Heart right ventricle (tissue), 16 donors: ENCODE data around the gene SYNDIG1. TPM values are rescaled to one million over a fixed set of nuclear protein-coding genes. Genes with fewer than 3 reads are reported as not detected.

ENCODE experiments used
- ATAC-seq, 8 donors: fragments of 200-7000 bp; cut with Tn5 transposase; one replicate each; pipeline ENCODE4 v1.9.1; 2020; ENCODE audit warnings: mild to moderate bottlenecking in 8 of 8, moderate library complexity in 8 of 8, moderate number of reproducible peaks in 1 of 8
- DNase-seq, 2 donors: peaks; one replicate each; pipeline ENCODE4 v3.0.0-alpha.2; 2020
- H3K27ac ChIP-seq, 10 donors: fragments of 200-600 bp; sonication (generic) in 2 of 10; one replicate each; pipeline versions ENCODE4 v1.5.0 to v1.8.0; 2020 to 2022; ENCODE audit warnings: mild to moderate bottlenecking in 3 of 10
- H3K27me3 ChIP-seq, 7 donors: fragments of 200-600 bp; one replicate each; pipeline ENCODE4 v1.8.0; 2021 to 2022; ENCODE audit warnings: mild to moderate bottlenecking in 2 of 7
- H3K36me3 ChIP-seq, 9 donors: fragments of 200-600 bp; sonication (generic) in 1 of 9; one replicate each; pipeline versions ENCODE4 v1.5.0 to v1.8.0; 2020 to 2022; ENCODE audit warnings: mild to moderate bottlenecking in 2 of 9
- H3K4me1 ChIP-seq, 9 donors: fragments of 200-600 bp; sonication (generic) in 1 of 9; one replicate each; pipeline versions ENCODE4 v1.5.0 to v1.8.0; 2020 to 2022; ENCODE audit warnings: mild to moderate bottlenecking in 4 of 9
- H3K4me3 ChIP-seq, 10 donors: fragments of 200-600 bp; sonication (generic) in 2 of 10; one replicate each; pipeline versions ENCODE4 v1.5.0 to v1.8.0; 2020 to 2022; ENCODE audit warnings: mild to moderate bottlenecking in 7 of 10, moderate library complexity in 2 of 10
- H3K9me3 ChIP-seq, 11 donors: fragments of 200-600 bp in 10 of 11; sonication (generic) in 2 of 11; one replicate each; pipeline versions ENCODE4 v1.5.0 to v1.8.0; 2013 to 2022; ENCODE audit warnings: mild to moderate bottlenecking in 2 of 11, control low read depth in 1 of 11, moderate library complexity in 1 of 11
- WGBS, 2 donors: extraction: QIAGEN DNeasy Blood & Tissue Kit; methylation state at CpG; one replicate each; pipeline ENCODE4 v1.1.7; 2013; ENCODE audit warnings: inconsistent platforms in 1 of 2; 5-methylcytosine and 5-hydroxymethylcytosine counted together
- intact Hi-C, 10 donors: fragments of 100-400 bp; cut with DNase I; formaldehyde crosslinking; loops; one replicate each; pipeline versions ENCODE4 v1.11.1 to v1.14.2; 2022
- polyA plus RNA-seq, 2 donors: library from polyadenylated mRNA; stranded (reverse); fragments of 200-250 nt; gene quantifications; one replicate each; pipeline ENCODE4 v1.2.3, GENCODE V29; 2013
- total RNA-seq, 10 donors: library from RNA; stranded (reverse); fragmentation: NEBNext Ultra II Directional in 3 of 10; extraction: Animal tissue kit (Norgen Biotek cat#: 25700) in 3 of 10; gene quantifications; one replicate each; pipeline versions ENCODE4 v1.2.1 to v1.2.4, GENCODE V29; 2021 to 2023
- TF ChIP-seq, protein P1 (sequence below), 9 donors: fragments of 200-600 bp; sonication (generic) in 2 of 9; IDR thresholded peaks; one replicate each; pipeline versions ENCODE4 v1.5.0 to v1.8.0; 2021 to 2022; ENCODE audit warnings: antibody characterized with exemption in 9 of 9, mild to moderate bottlenecking in 5 of 9, moderate library complexity in 1 of 9
- donor health status: Arrhythmogenic right ventricular cardiomyopathy.
- donor health status: ischemic (EF 13 %, LVEDD 7.1; RV severe dilation, severe dysfunction).
- donor health status: healthy with polysubstance abuse.
- donor health status: DM: no; HTN: yes; CAD: no.
- donor health status: DM: no; HTN: no; CAD: no.
- donor health status: ischemic (EF 25% LVEDD 6.9; RV normal size, moderate dysfunction).
- donor health status: ischemic (EF 25% LVEDD 5.7; RV mildly dilated, moderate dysfunction).
- donor health status: healthy.
- donor health status: DM: yes; HTN: yes; CAD: no.
- donor health status: Ischemic cardiomyopathy.
- donor health status: ischemic (EF 35%, LVEDD 5.7; RV mildly dilated, moderate dysfunction).
- donor health status: nonischemic (EF 11% LVEDD 7.7; RV severe dilation, severe dysfunction).
- donor health status: DM: yes; HTN: yes; CAD: no.
- donor health status: PGD.
- donor health status: ischemic (EF 29% LVEDD 5.4; RV normal size, mild dysfunction).
- donor health status: nonischemic (EF 23%, LVEDD 6.1; RV moderate dilation, normal function).

Gene SYNDIG1
- total and polyA plus RNA-seq, 12 donors = 8.6 to 34.7 (median 19.9) TPM

DNA sequence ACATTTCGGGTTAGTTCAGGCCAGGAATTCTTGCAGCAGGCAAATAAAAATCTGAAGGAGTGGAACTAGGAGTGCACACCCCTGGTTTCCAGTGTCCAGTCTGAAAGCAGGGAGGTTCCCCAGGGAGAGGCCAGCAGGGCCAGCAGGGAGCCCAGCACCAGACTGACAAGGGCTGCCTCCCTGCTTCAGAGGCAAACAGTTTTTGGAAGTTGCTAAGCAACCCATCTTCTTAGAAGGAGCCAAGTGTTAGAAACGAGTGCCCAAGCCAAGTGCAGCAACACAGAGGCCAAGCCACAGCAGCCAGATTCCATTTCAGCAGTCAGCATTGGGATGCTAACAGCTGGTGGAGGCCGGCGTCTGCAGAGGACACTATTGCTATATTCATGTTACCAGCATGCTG, 179.1 kb downstream of the SYNDIG1 start:
- 45 to 53% methylated on average over 4 of the region's 4 CpGs for WGBS, 2 donors
- intact Hi-C loops = no loop called here
- H3K4me1 ChIP-seq = peaks cover 0 to 8% (median 0%) of the 10 kb centered on the region in 9 donors
- no peak overlapping the region for H3K4me3 ChIP-seq
- H3K9me3 ChIP-seq = peaks cover 0 to 19% (median 0%) of the 10 kb centered on the region in 11 donors
- no peaks in the 10 kb centered on the region for H3K27me3 ChIP-seq
- ATAC-seq (peak in 4 of 8 donors; percentile 34 to 59 (median 47)), DNase-seq (no peak)
- H3K36me3 ChIP-seq = no peaks in the 10 kb centered on the region
- TF ChIP-seq, protein P1, sequence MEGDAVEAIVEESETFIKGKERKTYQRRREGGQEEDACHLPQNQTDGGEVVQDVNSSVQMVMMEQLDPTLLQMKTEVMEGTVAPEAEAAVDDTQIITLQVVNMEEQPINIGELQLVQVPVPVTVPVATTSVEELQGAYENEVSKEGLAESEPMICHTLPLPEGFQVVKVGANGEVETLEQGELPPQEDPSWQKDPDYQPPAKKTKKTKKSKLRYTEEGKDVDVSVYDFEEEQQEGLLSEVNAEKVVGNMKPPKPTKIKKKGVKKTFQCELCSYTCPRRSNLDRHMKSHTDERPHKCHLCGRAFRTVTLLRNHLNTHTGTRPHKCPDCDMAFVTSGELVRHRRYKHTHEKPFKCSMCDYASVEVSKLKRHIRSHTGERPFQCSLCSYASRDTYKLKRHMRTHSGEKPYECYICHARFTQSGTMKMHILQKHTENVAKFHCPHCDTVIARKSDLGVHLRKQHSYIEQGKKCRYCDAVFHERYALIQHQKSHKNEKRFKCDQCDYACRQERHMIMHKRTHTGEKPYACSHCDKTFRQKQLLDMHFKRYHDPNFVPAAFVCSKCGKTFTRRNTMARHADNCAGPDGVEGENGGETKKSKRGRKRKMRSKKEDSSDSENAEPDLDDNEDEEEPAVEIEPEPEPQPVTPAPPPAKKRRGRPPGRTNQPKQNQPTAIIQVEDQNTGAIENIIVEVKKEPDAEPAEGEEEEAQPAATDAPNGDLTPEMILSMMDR (IDR thresholded peaks at IDR 0.05) = no peak
- H3K27ac ChIP-seq = no peak overlapping the region

DNA sequence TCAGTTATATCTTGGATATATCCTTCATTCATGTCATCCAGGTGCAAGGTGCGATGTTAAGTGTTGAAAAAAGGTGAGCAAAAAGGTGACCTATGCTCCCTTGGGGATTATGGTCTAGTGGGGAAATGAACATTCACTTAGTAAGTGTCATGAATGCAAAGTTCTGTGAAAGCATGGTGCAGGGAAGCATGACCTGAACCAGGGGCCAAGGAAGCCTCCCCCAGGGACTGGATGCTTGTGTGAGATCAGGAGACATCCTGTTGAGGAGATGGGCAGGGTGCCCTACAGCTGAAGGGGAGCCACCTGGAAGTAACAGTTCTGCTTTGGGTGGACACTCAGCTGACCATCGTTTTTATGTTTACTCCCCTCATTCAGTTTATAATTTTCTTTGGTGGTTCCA, 179.5 kb downstream of the SYNDIG1 start:
- WGBS, 2 donors = 88 to 92% methylated on average over 2 of the region's 2 CpGs
- Histone ChIP-seq H3K4me1 (peaks cover 0 to 8% (median 0%) of the 10 kb centered on the region in 9 donors), H3K4me3 (no peak overlapping the region), H3K36me3 (no peaks in the 10 kb centered on the region), H3K27me3 (no peaks in the 10 kb centered on the region), H3K9me3 (peaks cover 0 to 15% (median 0%) of the 10 kb centered on the region in 11 donors), H3K27ac (no peak overlapping the region)
- intact Hi-C loops = no loop called here
- TF ChIP-seq, protein P1 (IDR thresholded peaks at IDR 0.05) = no peak
- DNase-seq (no peak), ATAC-seq (no peak)

DNA sequence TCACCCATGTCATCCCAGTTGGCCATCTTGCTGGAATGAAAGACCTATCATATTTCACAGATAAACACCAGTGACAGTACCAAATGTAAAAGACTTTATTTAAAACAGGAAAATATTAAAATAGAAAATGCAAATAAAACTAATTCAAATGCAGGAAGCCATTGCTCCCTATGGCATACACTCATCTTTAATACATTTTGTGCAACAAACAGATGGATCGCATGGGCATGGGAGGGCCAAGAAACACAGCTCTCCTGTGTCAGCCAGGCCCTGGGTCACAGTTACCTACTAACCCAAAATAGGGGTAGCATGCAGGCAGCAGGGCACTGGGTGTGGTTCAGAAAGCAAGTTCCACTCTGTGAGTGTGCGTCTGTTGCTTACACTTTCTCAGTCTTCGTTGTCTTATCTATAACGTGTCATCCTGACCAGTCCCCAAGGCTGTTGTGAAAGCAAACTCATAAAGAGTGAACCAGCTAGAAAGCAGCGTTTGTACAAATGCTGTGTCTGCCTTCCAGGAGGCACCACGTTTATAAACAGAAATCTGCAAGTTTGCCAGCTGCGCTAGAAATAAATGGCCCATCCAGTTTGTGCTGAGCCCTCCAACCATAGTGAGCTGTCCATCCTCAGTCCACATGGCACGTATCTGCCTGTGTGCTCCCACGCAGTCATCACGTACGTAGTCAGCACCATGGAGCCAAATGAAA, 180.5 kb downstream of the SYNDIG1 start:
- no peak for DNase-seq
- WGBS, 2 donors = 58 to 68% methylated on average over 11 of the region's 11 CpGs
- no peak for ATAC-seq
- intact Hi-C loops = no loop called here
- peaks cover 0 to 8% (median 0%) of the 10 kb centered on the region in 9 donors for H3K4me1 ChIP-seq
- no peak overlapping the region for H3K4me3 ChIP-seq
- H3K27ac ChIP-seq = no peak overlapping the region
- H3K27me3 ChIP-seq = no peaks in the 10 kb centered on the region
- H3K36me3 ChIP-seq = no peaks in the 10 kb centered on the region
- peaks cover 0 to 8% (median 0%) of the 10 kb centered on the region in 11 donors for H3K9me3 ChIP-seq
- TF ChIP-seq, protein P1 (IDR thresholded peaks at IDR 0.05) = no peak

DNA sequence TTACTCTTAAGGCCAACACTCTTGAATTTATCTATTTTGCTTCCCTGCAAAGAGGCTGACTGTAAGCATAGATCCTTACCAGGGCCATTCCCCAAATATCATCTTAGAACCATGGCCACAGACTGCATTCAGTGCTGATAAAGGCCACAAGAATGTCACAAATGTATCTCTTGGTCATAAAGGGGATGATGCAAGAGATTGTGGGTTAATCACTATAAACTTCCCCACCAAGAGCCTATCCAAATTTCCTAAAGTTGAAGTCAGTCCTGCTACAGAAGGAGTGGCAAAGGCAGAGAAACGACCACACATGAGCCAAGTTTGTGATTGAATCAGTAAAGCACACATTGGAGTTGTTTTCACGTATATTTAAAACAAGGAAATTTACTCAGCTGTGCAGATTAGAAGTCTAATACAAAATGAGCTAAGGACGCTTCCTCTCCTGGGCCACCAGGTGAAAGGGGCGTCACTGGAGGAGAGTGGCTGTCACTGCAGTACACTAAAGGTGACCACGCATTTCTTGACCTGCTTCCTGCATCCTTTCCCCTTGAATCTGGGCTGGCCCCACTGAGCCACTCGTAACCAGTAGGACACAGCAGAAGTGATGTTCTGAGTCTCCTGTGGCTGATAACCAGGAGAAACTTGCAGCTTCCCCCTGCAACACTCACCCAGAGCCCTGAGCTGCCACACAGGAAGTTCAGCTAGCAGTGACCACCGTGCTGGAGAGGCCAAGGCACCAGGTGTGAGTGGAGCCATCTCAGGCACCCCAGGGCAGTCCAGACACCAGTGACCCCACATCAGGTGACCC, 181.9 kb downstream of the SYNDIG1 start:
- TF ChIP-seq, protein P1 (IDR thresholded peaks at IDR 0.05) = no peak
- Histone ChIP-seq H3K36me3 (no peaks in the 10 kb centered on the region), H3K27ac (no peak overlapping the region), H3K4me3 (no peak overlapping the region), H3K27me3 (no peaks in the 10 kb centered on the region), H3K9me3 (peaks cover 0 to 8% (median 0%) of the 10 kb centered on the region in 11 donors), H3K4me1 (peaks cover 0 to 8% (median 0%) of the 10 kb centered on the region in 9 donors)
- DNase-seq (no peak), ATAC-seq (no peak)
- intact Hi-C loops = no loop called here
- 59 to 71% methylated on average over 7 of the region's 7 CpGs for WGBS, 2 donors
